ENCODE results near the gene NUDT14. TPM values are rescaled to one million over a fixed set of nuclear protein-coding genes. Genes with fewer than 3 reads are reported as not detected.

NUDT14 gene
- 10 to 100 TPM; 17.0 to 53.9 (median 32.6) TPM for total RNA-seq

DNA sequence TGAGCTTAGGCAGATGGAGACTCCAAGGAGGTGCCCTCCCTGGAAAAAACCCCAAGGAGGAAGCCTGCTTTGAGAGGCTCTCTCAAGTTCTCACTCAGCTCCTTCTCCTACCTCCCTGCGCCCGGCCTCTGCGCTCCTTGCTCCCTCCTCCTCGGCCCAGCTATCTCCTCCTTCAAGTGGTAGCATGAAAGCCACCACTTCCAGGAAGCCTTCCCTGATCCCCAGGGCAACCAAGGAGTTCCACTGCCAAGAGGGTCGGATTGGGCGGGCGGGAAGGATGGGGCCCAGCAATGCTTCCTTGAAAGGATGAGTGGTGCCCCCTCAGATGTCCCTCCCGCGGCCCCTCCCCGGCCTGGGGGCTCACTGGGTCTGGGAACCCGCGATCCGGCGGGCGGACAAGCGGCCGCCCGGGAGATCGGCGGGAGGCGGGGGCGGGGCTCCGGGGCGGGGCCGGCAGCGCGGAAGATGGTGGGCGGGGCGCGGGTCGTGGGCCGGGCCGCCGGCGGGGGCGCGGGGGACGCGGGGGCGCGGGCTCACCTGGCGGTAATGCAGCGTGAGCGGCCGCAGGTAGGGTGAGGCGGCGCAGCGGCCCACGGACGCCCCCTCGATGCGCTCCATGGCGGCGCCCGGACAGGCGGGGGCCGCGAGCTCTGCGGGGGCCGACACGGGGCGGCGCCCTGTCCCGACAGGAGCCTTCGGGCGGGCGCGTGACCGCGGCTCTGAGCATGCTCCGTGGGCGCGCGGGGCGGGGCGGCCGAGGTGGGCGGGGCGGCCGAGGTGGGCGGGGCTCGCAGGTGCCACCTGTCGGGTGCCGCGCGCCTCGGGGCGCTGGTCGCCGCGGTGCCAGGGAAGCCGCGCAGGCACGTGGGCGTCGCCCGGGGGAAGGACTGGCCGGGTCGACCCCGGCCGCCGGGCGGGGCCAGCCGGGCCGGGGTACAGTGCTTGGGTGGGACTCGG, at the start of gene NUDT14:
NUDT14 (minus strand) TSS at position 721 of the 957 bp plus-strand sequence; CDS start at position 618, 103 bp downstream.
- in situ Hi-C loops (cut with MboI; ENCODE audit: low pct_ligation_motif_present in 1 of 4, low pct_unique_long_range_greater_than_20kb in 1 of 4, low sequenced_read_pairs in 3 of 4) (no loop called here), intact Hi-C loops (cut with DNase I; ENCODE audit: low total_unique reads) (no loop called here)
- peak within 1 kb of the TSS in 3 of 4 donors; percentile 64 to 76 (median 65) for H3K27ac ChIP-seq
- no peaks in the 10 kb centered on the region for H3K9me3 ChIP-seq
- peaks cover 6% of the 10 kb centered on the region for H3K27me3 ChIP-seq
- WGBS, 2 donors (ENCODE audit: low coverage in 1 of 2), result 2% methylated on average over 46 of the region's 106 CpGs; no CpG with 5 or more reads in 1 of the 2 donors
- no peak for TF ChIP-seq POLR2A (IDR thresholded peaks at IDR 0.05)
- TF ChIP-seq EP300 (IDR thresholded peaks at IDR 0.05; ENCODE audit: low read depth), result no peak
- peak in 1 of 3 donors; percentile 53 for TF ChIP-seq POLR2AphosphoS5 (IDR thresholded peaks at IDR 0.05)
- H3K4me3 ChIP-seq, result peak within 1 kb of the TSS; percentile 28 to 60 (median 52)
- no peaks in the 10 kb centered on the region for H3K36me3 ChIP-seq
- DNase-seq, result peak; percentile 93
- peaks cover 6 to 15% (median 11%) of the 10 kb centered on the region in 4 donors for H3K4me1 ChIP-seq

- in situ Hi-C loops (cut with MboI; ENCODE audit: low pct_ligation_motif_present in 1 of 4, low pct_unique_long_range_greater_than_20kb in 1 of 4, low sequenced_read_pairs in 3 of 4), result no loop called here
- Histone ChIP-seq H3K9me3 (no peaks in the 10 kb centered on the region), H3K27me3 (no peaks in the 10 kb centered on the region), H3K36me3 (peaks cover 0 to 16% (median 6%) of the 10 kb centered on the region in 4 donors), H3K4me3 (no peak overlapping the region), H3K4me1 (no peaks in the 10 kb centered on the region), H3K27ac (no peak overlapping the region)
- TF ChIP-seq POLR2AphosphoS5 (IDR thresholded peaks at IDR 0.05), result no peak
- no peak for TF ChIP-seq CTCF (IDR thresholded peaks at IDR 0.05)
- TF ChIP-seq EP300 (IDR thresholded peaks at IDR 0.05; ENCODE audit: low read depth), result no peak
- no peak for TF ChIP-seq POLR2A (IDR thresholded peaks at IDR 0.05)
- DNase-seq, result no peak
- intact Hi-C loops (cut with DNase I; ENCODE audit: low total_unique reads), result no loop called here
- 97% methylated on average over 16 of the region's 18 CpGs; no CpG with 5 or more reads in 1 of the 2 donors for WGBS, 2 donors (ENCODE audit: low coverage in 1 of 2)
These were observed 48.1 kb upstream of the NUDT14 start for GRCh38 chr14:105229099-105229655.

- Histone ChIP-seq H3K4me1 (no peaks in the 10 kb centered on the region), H3K9me3 (no peaks in the 10 kb centered on the region), H3K27ac (no peak overlapping the region), H3K4me3 (no peak overlapping the region), H3K27me3 (no peaks in the 10 kb centered on the region), H3K36me3 (peaks cover 0 to 16% (median 6%) of the 10 kb centered on the region in 4 donors)
- in situ Hi-C loops (cut with MboI; ENCODE audit: low pct_ligation_motif_present in 1 of 4, low pct_unique_long_range_greater_than_20kb in 1 of 4, low sequenced_read_pairs in 3 of 4) (no loop called here), intact Hi-C loops (cut with DNase I; ENCODE audit: low total_unique reads) (no loop called here)
- 82 to 90% methylated on average over 9 to 17 of the region's 17 CpGs for WGBS, 2 donors (ENCODE audit: low coverage in 1 of 2)
- TF ChIP-seq POLR2A (IDR thresholded peaks at IDR 0.05) (no peak), EP300 (IDR thresholded peaks at IDR 0.05; ENCODE audit: low read depth) (no peak), CTCF (IDR thresholded peaks at IDR 0.05) (no peak), POLR2AphosphoS5 (IDR thresholded peaks at IDR 0.05) (no peak)
- DNase-seq, result no peak
These were observed 47.5 kb upstream of the NUDT14 start for GRCh38 chr14:105228562-105228961.

- H3K27ac ChIP-seq, result no peak overlapping the region
- peaks cover 0 to 16% (median 6%) of the 10 kb centered on the region in 4 donors for H3K36me3 ChIP-seq
- TF ChIP-seq POLR2A (IDR thresholded peaks at IDR 0.05) (no peak), POLR2AphosphoS5 (IDR thresholded peaks at IDR 0.05) (no peak), CTCF (IDR thresholded peaks at IDR 0.05) (no peak), EP300 (IDR thresholded peaks at IDR 0.05; ENCODE audit: low read depth) (no peak)
- H3K4me3 ChIP-seq, result no peak overlapping the region
- H3K27me3 ChIP-seq, result no peaks in the 10 kb centered on the region
- DNase-seq, result no peak
- WGBS, 2 donors (ENCODE audit: low coverage in 1 of 2), result 67 to 97% methylated on average over 1 to 14 of the region's 14 CpGs
- intact Hi-C loops (cut with DNase I; ENCODE audit: low total_unique reads) (no loop called here), in situ Hi-C loops (cut with MboI; ENCODE audit: low pct_ligation_motif_present in 1 of 4, low pct_unique_long_range_greater_than_20kb in 1 of 4, low sequenced_read_pairs in 3 of 4) (no loop called here)
- H3K9me3 ChIP-seq, result no peaks in the 10 kb centered on the region
- no peaks in the 10 kb centered on the region for H3K4me1 ChIP-seq
These were observed 46.2 kb upstream of the NUDT14 start for GRCh38 chr14:105227346-105227745.

Measured in transverse colon (tissue), 4 donors.